KMS-11 (cell line): ENCODE results near the gene DHTKD1.
A peak's percentile ranks its signal among the peaks of the same experiment; 100 is the strongest.

Source experiments
- H2AFZ ChIP-seq: fragments of 200-600 bp; sonication (generic); 2 replicates; pipeline ENCODE4 v1.6.1; 2016; ENCODE audit warnings: antibody characterized with exemption, mixed run types, low read depth
- H3K27ac ChIP-seq: fragments of 200-600 bp; sonication (generic); 2 replicates; pipeline ENCODE4 v1.6.1; 2016; ENCODE audit warnings: mild to moderate bottlenecking, mixed run types
- H3K27me3 ChIP-seq: fragments of 200-600 bp; sonication (generic); 2 replicates; pipeline ENCODE4 v1.6.1; 2017; ENCODE audit warnings: mild to moderate bottlenecking, low read depth, mixed run types, moderate library complexity; ENCODE audit not compliant: insufficient read depth
- H3K36me3 ChIP-seq: fragments of 200-600 bp; sonication (generic); 2 replicates; pipeline ENCODE4 v1.6.1; 2017; ENCODE audit warnings: mild to moderate bottlenecking, mixed run types; ENCODE audit not compliant: insufficient read depth
- H3K4me1 ChIP-seq: fragments of 200-600 bp; sonication (generic); 2 replicates; pipeline ENCODE4 v1.6.1; 2016; ENCODE audit warnings: mild to moderate bottlenecking, low read depth, mixed run types; ENCODE audit not compliant: poor library complexity, severe bottlenecking
- H3K4me2 ChIP-seq: fragments of 200-600 bp; sonication (generic); 2 replicates; pipeline ENCODE4 v1.7.0; 2016; ENCODE audit warnings: mild to moderate bottlenecking, mixed run types
- H3K4me3 ChIP-seq: fragments of 200-600 bp; sonication (generic); IDR thresholded peaks from 2 replicates; pipeline ENCODE4 v1.6.1; 2017; ENCODE audit warnings: low read depth, low read length, mixed read lengths; ENCODE audit not compliant: insufficient read depth
- H3K79me2 ChIP-seq: fragments of 200-600 bp; sonication (generic); 2 replicates; pipeline ENCODE4 v1.6.1; 2016; ENCODE audit warnings: low read depth, mixed run types; ENCODE audit not compliant: insufficient read depth
- H3K9ac ChIP-seq: fragments of 200-600 bp; sonication (generic); 2 replicates; pipeline ENCODE4 v1.6.1; 2016; ENCODE audit warnings: mild to moderate bottlenecking, mixed run types
- H4K20me1 ChIP-seq: fragments of 200-600 bp; sonication (generic); 2 replicates; pipeline ENCODE4 v1.6.1; 2016; ENCODE audit warnings: mild to moderate bottlenecking, mixed run types; ENCODE audit not compliant: insufficient read depth
- CTCF ChIP-seq: fragments of 200-600 bp; sonication (generic); conservative IDR thresholded peaks from 2 replicates; pipeline ENCODE4 v1.6.1; 2017; ENCODE audit warnings: low read depth, mild to moderate bottlenecking, antibody characterized with exemption, low read length, moderate library complexity, mixed read lengths

Gene DHTKD1

GRCh38 chr10:12022580-12023257 is 46.0 kb upstream of the DHTKD1 start:
- H3K4me3 ChIP-seq = no peak overlapping the region
- H3K79me2 ChIP-seq = peaks cover 32% of the 10 kb centered on the region; the same call in 1 of the 2 replicates
- TF ChIP-seq CTCF = no peak
- no peak overlapping the region for H2AFZ ChIP-seq
- no peaks in the 10 kb centered on the region; the same call in 1 of the 2 replicates for H4K20me1 ChIP-seq
- H3K36me3 ChIP-seq = no peaks in the 10 kb centered on the region
- no peak overlapping the region for H3K9ac ChIP-seq
- no peaks in the 10 kb centered on the region for H3K27me3 ChIP-seq
- H3K4me1 ChIP-seq = peaks cover 34% of the 10 kb centered on the region
- no peak overlapping the region; the same call in 1 of the 2 replicates for H3K4me2 ChIP-seq
- H3K27ac ChIP-seq = no peak overlapping the region

DNA sequence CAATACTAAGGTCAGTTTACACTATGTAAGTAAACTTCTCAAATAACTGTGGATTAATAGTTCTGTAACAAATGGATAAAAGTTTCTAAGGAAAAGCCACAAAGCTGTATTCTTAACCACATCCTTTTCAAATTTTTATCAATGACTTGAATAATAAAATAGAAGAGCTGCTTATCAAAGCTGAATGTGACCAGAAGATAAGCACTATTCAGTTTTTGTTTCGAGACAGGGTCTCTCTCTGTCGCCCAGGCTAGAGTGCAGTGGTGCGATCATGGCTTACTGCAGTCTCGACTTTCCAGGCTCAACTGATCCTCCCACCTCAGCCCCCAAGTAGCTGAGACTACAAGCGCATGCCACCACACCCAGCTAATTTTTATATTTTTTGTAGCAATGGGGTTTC is 43.2 kb upstream of the DHTKD1 start:
- H3K4me1 ChIP-seq = peaks cover 51% of the 10 kb centered on the region
- no peak overlapping the region for H2AFZ ChIP-seq
- TF ChIP-seq CTCF = no peak
- H4K20me1 ChIP-seq = peaks cover 6% of the 10 kb centered on the region; the same call in 1 of the 2 replicates
- H3K4me2 ChIP-seq = no peak overlapping the region
- H3K79me2 ChIP-seq = peaks cover 43% of the 10 kb centered on the region; the same call in 1 of the 2 replicates
- H3K27me3 ChIP-seq = no peaks in the 10 kb centered on the region
- peaks cover 11% of the 10 kb centered on the region; the same call in 1 of the 2 replicates for H3K36me3 ChIP-seq
- no peak overlapping the region for H3K4me3 ChIP-seq
- no peak overlapping the region for H3K27ac ChIP-seq
- H3K9ac ChIP-seq = no peak overlapping the region

- H3K27me3 ChIP-seq = no peaks in the 10 kb centered on the region
- peak overlapping the region; percentile 30; the same call in 1 of the 2 replicates for H3K4me2 ChIP-seq
- H3K27ac ChIP-seq = peak overlapping the region; percentile 8; the same call in 1 of the 2 replicates
- H3K4me3 ChIP-seq = no peak overlapping the region
- no peak for TF ChIP-seq CTCF
- no peak overlapping the region for H2AFZ ChIP-seq
- H3K9ac ChIP-seq = no peak overlapping the region
- peaks cover 58% of the 10 kb centered on the region; the same call in 1 of the 2 replicates for H3K79me2 ChIP-seq
- peaks cover 6% of the 10 kb centered on the region; the same call in 1 of the 2 replicates for H4K20me1 ChIP-seq
- peaks cover 11% of the 10 kb centered on the region; the same call in 1 of the 2 replicates for H3K36me3 ChIP-seq
- H3K4me1 ChIP-seq = peaks cover 47% of the 10 kb centered on the region
Measured at GRCh38 chr10:12027539-12027938, 41.2 kb upstream of the DHTKD1 start.

DNA sequence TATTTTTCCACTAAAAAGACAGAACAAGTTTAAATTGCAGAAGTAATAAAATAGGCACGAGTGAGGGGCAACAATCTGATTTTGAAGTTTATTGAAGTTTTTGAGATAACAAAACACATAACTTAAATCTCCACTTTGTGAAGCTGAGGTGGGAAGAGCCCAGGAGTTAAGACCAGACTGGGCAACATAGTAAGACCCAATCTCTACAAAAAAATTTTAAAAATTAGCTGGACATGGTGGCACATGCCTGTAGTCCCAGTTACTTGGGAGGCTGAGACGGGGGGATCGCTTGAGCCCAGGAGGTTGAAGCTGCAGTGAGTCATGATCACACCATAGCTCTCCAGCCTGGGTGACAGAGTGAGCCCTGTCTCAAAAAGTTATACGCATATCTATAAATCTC is 37.4 kb upstream of the DHTKD1 start:
- Histone ChIP-seq H3K4me2 (no peak overlapping the region), H3K4me3 (no peak overlapping the region), H3K27ac (no peak overlapping the region), H3K9ac (no peak overlapping the region), H3K36me3 (peaks cover 18% of the 10 kb centered on the region; the same call in 1 of the 2 replicates), H4K20me1 (0 out of 2 replicates have a peak, but pooled peaks cover 6% of the 10 kb centered on the region), H3K79me2 (peaks cover 57% of the 10 kb centered on the region), H3K4me1 (peaks cover 29% of the 10 kb centered on the region), H3K27me3 (no peaks in the 10 kb centered on the region), H2AFZ (no peak overlapping the region)
- TF ChIP-seq CTCF = no peak
